SK-N-MC (cell line): Measurements from ENCODE around the gene NISCH.
A peak's percentile ranks its signal among the peaks of the same experiment; 100 is the strongest.

Experiments used
- DNase-seq: peaks from one replicate; pipeline ENCODE4 v3.0.0-alpha.2; 2011; ENCODE audit warnings: low read depth, low spot score
- H3K27ac ChIP-seq: fragments of 200-600 bp; sonication (generic); 2 replicates; pipeline ENCODE4 v1.5.1; 2016; ENCODE audit warnings: mixed run types
- H3K36me3 ChIP-seq: fragments of 200-600 bp; sonication (generic); 2 replicates; pipeline ENCODE4 v1.6.1; 2017; ENCODE audit warnings: antibody characterized with exemption, low read length, mixed read lengths; ENCODE audit not compliant: insufficient read depth
- H3K4me3 ChIP-seq: fragments of 200-600 bp; sonication (generic); 2 replicates; pipeline ENCODE4 v1.5.1; 2016
- H3K9ac ChIP-seq: fragments of 200-600 bp; sonication (generic); 2 replicates; pipeline ENCODE4 v1.8.0; 2017; ENCODE audit warnings: mixed run types, mixed read lengths; ENCODE audit not compliant: insufficient read length
- H3K9me3 ChIP-seq: fragments of 200-600 bp; sonication (generic); 2 replicates; pipeline ENCODE4 v1.6.1; 2017; ENCODE audit warnings: low read depth, mild to moderate bottlenecking, antibody characterized with exemption, low read length, moderate library complexity, mixed read lengths
- EZH2 ChIP-seq: fragments of 200-600 bp; sonication (generic); IDR thresholded peaks from one replicate; pipeline ENCODE4 v1.6.1; 2017; ENCODE audit warnings: antibody characterized with exemption
- FOXP2 ChIP-seq: optimal IDR thresholded peaks from 2 replicates; pipeline ENCODE3; 2011; ENCODE audit warnings: mild to moderate bottlenecking, moderate library complexity; ENCODE audit not compliant: insufficient read depth; ENCODE audit errors: extremely low read length, control extremely low read depth
- POLR2AphosphoS5 ChIP-seq: IDR thresholded peaks from 2 replicates; pipeline ENCODE4 v1.6.1; 2012; ENCODE audit warnings: mild to moderate bottlenecking, low read depth, low read length, borderline replicate concordance

NISCH gene

DNA sequence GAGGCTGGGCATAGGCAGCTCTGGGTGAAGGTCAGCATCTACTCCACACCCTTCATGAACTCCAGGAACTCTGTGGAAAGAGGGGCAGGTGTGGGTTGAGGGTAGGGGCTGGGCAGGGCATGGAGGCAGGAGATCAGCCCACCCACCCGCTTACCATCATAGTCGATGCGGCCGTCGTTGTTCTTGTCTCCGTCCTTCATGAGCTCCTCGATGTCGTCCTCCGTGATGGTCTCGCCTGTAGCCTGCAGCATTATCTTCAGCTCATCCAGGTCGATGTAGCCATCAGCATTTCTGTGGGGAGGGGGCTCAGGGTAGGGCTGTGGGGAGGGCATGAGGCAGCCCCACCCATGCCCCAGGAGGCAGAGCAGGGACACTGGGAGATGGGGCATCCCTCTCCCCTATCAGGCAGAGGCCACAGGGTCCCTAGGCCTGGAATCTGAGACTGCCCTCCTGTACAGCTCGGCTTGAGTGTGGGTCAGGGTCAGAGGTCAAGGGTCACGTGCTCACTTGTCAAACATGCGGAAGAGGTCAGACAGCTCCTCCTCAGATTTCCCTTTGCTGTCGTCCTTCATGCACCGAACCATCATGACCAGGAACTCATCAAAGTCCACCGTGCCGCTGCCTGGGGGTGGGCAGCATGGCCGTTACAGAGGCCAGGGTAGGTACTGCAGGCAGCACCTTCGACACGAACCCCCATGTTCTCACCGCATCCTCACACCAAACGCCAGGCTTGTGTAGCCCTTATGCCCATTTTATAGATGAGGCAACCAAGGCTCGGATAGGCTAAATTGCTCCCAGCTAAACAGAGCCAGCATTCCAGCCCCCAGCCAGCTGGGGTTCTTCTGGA, 3.9 kb upstream of the NISCH start:
- TF ChIP-seq POLR2AphosphoS5 (no peak), EZH2 (no peak)
- H3K9ac ChIP-seq: no peak overlapping the region
- H3K36me3 ChIP-seq: no peaks in the 10 kb centered on the region
- DNase-seq: no peak
- H3K27ac ChIP-seq: no peak overlapping the region
- H3K9me3 ChIP-seq: no peaks in the 10 kb centered on the region
- H3K4me3 ChIP-seq: no peak overlapping the region

DNA sequence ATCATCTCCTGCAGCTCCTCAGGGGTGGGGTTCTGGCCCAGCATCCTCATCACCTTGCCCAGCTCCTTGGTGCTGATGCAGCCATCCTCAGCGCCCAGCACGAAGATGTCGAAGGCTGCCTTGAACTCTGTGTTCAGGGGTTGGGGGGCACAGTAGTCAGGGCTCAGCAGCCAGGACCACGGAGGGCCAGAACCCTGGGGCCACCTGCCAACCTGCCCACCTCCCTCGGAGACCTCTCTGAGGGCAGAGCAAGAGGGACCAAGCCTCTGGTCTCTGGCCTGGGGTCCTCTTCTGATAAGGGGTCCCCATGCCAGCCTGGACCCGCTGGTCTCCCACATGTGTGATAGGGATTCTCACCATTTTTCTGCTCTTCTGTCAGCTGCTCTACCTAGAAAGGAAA, 3.3 kb upstream of the NISCH start:
- no peak overlapping the region for H3K4me3 ChIP-seq
- TF ChIP-seq POLR2AphosphoS5 (no peak), FOXP2 (no peak), EZH2 (no peak)
- no peaks in the 10 kb centered on the region for H3K36me3 ChIP-seq
- no peak for DNase-seq
- H3K27ac ChIP-seq: no peak overlapping the region
- H3K9me3 ChIP-seq: no peaks in the 10 kb centered on the region
- H3K9ac ChIP-seq: no peak overlapping the region

- TF ChIP-seq POLR2AphosphoS5 (no peak), EZH2 (no peak), FOXP2 (no peak)
- H3K9me3 ChIP-seq: no peaks in the 10 kb centered on the region
- no peak overlapping the region for H3K4me3 ChIP-seq
- no peak overlapping the region for H3K27ac ChIP-seq
- H3K9ac ChIP-seq: no peak overlapping the region
- H3K36me3 ChIP-seq: no peaks in the 10 kb centered on the region
- no peak for DNase-seq
Observed at GRCh38 chr3:52452570-52453221, 2.7 kb upstream of the NISCH start.

- Histone ChIP-seq H3K27ac (no peak within 1 kb of the TSS), H3K4me3 (peak within 1 kb of the TSS; percentile 84; the same call in 1 of the 2 replicates), H3K36me3 (peaks cover 4% of the 10 kb centered on the region; the same call in 1 of the 2 replicates), H3K9me3 (no peaks in the 10 kb centered on the region), H3K9ac (no peak within 1 kb of the TSS)
- no peak for DNase-seq
- no peak for TF ChIP-seq EZH2
- TF ChIP-seq POLR2AphosphoS5: no peak
- no peak for TF ChIP-seq FOXP2
Observed at GRCh38 chr3:52453496-52454249, 1.7 kb upstream of the NISCH start, which contains the start of gene TNNC1. Gene TNNC1, minus strand, starts transcription at chr3:52454041. Its CDS starts 26 bp downstream, at chr3:52454015.

DNA sequence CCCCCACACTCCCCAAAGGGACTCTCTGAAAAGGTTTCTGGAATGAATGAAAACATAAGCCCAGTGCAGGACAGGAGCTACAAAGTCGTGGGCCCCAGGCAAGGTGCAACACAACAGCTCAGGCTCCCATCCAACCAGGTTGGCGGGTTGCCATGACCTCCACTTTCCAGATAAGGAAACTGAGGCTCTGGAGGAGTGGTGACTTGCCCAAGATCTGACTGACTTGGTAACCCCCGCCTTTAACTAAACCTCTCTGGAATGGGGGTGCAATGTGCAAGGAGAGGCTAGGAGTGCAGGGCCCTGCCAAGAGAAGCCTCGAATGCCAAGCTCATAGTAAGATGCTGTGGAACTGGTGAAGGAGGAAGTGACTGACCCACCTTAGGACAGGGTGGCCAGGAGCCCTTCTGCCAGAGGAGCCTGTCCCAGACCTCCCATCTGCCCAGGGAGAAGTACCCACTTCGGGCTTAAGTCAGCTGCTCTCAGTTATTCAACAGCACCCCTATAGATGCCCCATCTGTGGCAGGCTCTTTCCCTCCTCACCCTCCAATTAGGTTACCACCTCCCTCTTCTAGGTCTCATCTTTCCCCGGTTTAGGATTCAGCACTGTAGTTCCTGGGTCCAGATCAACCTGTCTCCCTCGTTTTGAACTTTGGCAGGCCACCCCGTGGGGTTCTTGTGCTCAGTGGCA, 1.0 kb upstream of the NISCH start:
- Histone ChIP-seq H3K9ac (no peak overlapping the region), H3K27ac (no peak overlapping the region), H3K36me3 (peaks cover 10% of the 10 kb centered on the region; the same call in 1 of the 2 replicates), H3K9me3 (no peaks in the 10 kb centered on the region), H3K4me3 (no peak overlapping the region)
- DNase-seq: no peak
- TF ChIP-seq POLR2AphosphoS5: no peak
- no peak for TF ChIP-seq FOXP2
- no peak for TF ChIP-seq EZH2

GRCh38 chr3:52454938-52455282, 494 bp upstream of the NISCH start:
- Histone ChIP-seq H3K9ac (no peak overlapping the region), H3K27ac (no peak overlapping the region), H3K4me3 (peak overlapping the region; percentile 84), H3K36me3 (peaks cover 10% of the 10 kb centered on the region; the same call in 1 of the 2 replicates), H3K9me3 (no peaks in the 10 kb centered on the region)
- TF ChIP-seq POLR2AphosphoS5: no peak
- TF ChIP-seq FOXP2: no peak
- TF ChIP-seq EZH2: no peak
- no peak for DNase-seq

DNA sequence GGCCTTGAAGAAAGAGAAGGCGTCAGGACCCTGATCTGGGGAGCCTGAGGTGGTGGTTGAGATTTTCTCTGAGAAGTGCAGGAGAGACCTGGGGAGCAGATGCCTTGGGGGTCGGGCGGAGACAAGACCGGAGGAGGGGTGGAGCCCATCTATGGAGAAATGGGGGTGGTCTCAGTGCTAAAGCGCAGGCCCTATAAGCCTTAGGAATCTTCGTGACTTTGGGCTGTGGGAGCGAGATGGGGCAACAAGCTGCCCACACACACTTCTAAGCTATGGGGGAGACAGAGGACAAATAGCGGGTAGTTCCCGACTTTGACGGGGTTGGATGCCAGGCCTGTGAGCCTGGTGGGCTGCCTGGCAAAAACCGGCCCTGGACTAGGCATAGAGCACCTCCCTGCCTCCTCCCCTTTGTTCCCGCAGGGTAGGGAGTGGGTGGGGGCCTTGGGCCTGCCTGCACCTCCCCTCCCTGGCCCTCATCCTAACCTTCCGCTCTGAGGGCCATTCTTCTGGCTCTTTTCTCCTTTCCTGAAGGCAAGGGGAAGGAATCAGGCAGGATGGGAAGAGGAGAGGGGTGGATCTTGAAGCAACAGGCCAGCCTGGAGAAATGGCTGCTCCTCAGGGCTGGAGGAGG, 880 bp downstream of the NISCH start:
- no peaks in the 10 kb centered on the region for H3K9me3 ChIP-seq
- DNase-seq: no peak

DNA sequence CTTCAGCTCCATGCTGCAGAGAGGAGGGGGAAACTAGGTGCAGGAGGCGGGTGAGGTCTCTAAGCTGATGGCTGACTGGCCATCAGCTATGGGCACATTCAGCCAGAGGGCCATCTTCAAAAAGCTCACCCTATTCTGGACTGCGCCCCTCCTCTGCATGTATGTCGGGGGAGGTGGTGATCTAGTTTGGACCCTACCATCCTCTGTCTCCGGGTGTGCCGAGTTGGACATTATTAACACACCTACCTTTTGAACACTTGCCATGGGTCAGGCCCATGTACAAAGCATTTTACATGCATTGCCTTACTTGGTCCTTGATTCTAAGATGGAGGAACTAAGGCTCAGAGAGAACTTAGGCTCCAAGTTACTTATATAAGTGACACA, 1.4 kb downstream of the NISCH start:
- H3K9me3 ChIP-seq: no peaks in the 10 kb centered on the region
- peak overlapping the region; percentile 84 for H3K4me3 ChIP-seq
- H3K9ac ChIP-seq: peak overlapping the region; percentile 80
- peaks cover 10% of the 10 kb centered on the region; the same call in 1 of the 2 replicates for H3K36me3 ChIP-seq
- H3K27ac ChIP-seq: no peak overlapping the region
- no peak for DNase-seq
- TF ChIP-seq POLR2AphosphoS5: no peak
- TF ChIP-seq EZH2: no peak
- TF ChIP-seq FOXP2: no peak

More for the DNA sequence above, 880 bp downstream of the NISCH start:
- Histone ChIP-seq H3K4me3 (peak overlapping the region; percentile 84), H3K36me3 (peaks cover 10% of the 10 kb centered on the region; the same call in 1 of the 2 replicates), H3K9ac (peak overlapping the region; percentile 80), H3K27ac (no peak overlapping the region)
- TF ChIP-seq EZH2 (no peak), POLR2AphosphoS5 (no peak), FOXP2 (no peak)
